NCI-H526 (cell line): ENCODE data around the gene FAM229A.

Experiments
- DNase-seq, 2 experiments: peaks; one replicate each; lab custom pipeline; 2025; lab: John Stamatoyannopoulos, UW

The FAM229A gene

GRCh38 chr1:32350785-32351398 lies 11.4 kb downstream of the FAM229A start:
- DNase-seq = peak; percentile 69 to 92

GRCh38 chr1:32349211-32349708 lies 13.0 kb downstream of the FAM229A start:
- DNase-seq = no peak

DNA sequence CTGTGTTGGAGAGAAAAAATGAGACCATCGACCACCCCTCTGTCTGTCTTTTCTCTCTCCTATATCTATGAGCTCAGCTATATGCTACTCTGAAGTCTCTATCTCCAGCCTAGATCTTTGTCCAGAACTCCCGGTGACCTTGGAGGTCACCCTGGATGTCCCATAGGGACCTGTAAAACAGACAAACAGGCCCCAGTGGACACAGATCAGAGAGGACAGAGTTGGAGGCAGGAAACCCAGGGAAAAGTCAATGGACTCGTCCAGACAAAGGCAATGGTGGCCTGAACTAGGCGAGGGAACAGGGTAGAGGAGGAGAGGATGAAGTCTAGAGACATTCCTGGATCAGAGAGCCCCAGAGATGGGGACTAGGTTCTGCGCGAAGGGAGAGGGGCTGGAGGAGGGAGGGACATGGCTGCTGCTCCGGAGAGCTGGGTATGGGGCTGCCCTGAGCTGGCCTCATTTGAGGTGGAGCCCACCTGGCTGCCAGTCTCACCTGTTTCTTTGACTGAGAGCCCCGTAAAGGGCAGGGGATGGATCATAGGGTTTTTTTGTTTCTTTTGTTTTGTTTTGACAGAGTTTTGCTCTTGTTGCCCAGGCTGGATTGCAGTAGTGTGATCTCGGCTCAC lies 15.6 kb downstream of the FAM229A start:
- DNase-seq = no peak

DNA sequence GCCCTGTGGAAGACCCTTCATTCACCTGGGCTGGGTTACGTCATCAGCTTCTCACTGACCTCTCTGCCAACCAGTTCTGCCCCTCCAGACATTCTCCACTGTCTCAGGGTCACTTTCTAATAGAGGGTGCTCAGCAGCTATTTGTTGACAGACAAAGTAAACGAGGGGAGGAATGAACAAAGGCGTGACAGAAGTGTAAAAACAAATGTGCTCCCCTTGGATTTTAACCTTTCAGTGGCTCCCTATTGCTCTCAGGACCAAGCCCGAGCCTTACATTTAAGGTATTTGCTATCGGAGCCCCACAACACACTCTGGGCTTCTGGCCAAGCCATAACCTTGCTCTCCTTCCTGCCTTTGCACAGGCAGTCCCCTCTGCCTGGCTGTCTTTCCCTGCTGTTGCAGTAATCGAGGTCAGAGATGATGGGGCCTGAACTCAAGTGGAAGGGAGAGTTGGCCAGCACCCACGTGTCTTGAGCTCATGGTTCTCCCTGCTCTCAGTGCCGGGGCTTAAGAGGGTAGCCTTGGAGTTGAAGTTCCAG lies 16.9 kb downstream of the FAM229A start:
- DNase-seq = no peak

- DNase-seq = no peak
These were observed 19.6 kb downstream of the FAM229A start for GRCh38 chr1:32342704-32343103.

DNA sequence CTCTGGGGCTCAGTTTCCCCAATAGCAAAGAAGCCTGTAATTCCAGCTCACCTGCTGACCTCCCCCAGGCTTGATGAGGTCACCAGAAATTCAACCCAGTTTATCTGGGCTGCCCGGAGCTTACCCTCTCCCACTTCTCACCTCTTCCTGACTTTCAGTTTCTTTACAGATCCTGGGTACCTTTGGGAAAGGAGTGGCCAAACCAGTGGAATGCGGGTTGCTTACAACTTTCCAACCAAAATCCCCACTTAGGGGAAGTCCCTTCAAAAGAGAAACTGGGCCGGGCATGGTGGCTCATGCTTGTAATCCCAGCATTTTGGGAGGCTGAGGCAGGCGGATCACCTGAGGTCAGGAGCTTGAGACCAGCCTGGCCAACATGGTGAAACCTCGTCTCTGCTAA lies 20.3 kb downstream of the FAM229A start:
- DNase-seq = no peak

DNA sequence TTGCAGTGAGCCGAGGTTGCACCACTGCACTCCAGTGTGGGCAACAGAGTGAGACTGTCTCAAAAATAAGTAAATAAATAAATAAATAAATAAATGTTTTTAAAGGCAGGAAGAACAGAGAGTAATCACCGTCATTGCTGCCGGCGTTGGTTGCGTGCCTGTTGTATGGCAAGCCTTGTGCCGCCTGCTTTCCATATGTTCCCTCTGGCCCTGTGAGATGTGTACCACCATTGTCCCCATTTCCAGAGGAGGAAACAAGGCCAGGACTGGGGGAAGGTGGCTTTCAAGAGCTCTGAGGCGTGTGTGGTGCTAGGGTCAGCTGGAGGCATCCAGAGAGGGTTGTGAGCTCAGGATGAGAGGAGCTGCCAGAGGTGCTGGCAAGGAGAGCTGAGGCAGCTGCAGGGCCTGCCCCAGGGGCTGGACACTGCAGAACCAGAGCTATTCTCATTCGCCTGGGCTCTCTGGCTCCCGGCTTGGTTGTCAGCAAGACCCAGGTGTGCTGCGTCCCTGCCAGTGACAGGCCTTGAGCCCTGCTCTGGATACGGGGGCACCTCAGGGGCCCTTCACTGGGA lies 21.0 kb downstream of the FAM229A start:
- DNase-seq = no peak

DNA sequence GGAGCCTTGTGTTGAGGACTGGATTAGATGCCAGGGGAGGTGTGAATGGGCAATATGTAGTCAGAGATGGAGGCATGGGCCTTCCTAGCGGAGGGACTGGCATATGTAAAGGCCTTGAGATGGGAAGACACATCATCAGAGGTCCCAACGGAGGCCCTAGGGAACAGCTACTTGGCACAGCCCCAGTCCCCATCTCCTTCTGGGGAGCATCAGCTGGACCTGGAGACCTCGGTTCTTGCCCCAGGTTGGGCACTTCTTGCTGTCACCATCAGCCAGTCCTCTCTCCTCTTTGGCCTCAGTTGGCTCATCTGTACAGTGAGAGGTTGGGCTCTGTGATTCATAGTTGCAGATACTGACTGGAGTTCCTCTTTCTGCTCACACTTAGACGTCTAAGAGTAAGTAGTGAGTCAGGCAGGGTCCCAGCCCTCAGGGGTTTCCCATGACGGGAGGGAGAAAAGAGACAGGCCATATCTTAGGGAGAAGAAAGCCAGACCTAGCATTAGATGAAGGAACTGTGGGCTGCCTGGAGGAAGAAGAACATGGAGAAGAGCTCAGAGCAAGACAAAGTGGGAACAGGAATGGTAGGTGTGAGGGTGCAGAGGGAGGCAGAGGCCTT lies 22.8 kb downstream of the FAM229A start:
- DNase-seq = no peak

GRCh38 chr1:32338637-32339145 lies 23.6 kb downstream of the FAM229A start:
- DNase-seq = no peak

DNA sequence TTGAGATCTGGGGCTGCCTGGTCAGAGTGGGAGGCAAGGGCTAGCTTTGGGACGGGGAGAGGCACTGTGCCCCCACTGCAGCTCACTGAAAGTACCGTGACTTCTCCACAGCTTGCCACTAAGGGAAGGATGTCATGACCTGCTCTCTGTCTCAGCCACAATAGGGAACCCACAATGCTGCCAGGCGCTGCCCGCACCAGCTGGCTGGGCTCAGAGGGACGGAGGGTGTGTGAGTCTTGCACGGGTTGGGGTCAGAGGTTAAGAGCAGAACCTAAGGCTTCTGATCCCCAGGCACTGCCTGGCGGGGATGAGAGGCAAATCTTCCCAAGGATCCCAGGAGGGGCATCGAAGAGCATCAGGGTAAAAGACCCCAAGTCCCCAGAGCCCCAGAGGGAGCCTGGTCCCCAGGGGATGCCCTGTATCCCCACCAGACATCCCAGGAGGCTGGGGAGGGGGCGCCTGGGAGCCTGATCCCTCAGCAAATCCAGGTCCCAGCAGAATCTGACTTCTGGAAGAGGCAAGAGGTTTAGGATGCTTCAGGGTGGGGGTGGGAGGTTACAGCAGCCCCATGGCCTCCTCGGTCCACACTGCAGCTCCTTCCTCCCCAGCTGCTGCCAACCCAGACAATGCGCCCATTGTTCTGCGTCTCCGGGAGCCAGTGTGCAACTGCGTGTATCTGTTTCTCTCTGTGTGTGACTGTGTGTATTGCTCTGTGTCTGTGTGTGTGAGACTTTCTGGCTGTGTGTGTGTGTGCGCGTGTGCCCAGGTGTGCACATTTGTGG lies 24.2 kb downstream of the FAM229A start:
- peak; percentile 93 to 94 for DNase-seq

DNA sequence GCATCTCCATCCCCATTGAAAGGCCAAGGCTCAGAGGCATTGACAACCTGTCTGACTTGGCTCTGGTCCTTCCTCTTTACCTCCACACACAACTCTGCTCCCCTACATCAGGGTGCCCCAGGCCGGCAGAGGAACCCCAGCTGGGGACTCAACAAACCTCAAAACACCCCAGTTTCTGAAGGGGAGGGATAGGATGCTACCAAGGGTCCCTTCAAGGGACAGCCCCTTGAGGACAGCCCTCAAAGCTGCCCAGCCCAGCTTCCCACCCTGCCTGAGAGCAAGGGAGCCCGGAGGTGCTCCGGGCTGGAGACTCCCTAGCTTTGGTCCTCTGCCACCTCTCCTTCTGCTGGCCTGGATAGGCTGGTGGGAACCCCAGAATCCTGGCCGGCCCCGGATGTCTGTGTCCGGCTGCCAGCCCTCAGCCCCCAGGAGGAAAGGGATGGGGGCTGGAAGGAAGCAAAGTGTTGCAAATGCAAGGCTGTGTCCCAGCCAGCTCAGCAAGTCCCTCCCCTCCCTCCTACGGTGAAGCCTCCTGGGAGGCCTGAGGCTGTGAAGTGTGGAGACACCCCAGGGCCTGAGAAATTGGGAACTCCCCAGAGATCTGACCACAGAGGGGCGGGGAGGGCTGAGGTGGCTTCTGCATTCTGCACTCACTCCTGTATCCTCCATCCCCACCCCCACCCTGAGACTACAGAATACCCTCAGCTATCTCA lies 25.2 kb downstream of the FAM229A start:
- peak in 1 of 2 experiments; percentile 63 for DNase-seq

GRCh38 chr1:32336591-32336932 lies 25.7 kb downstream of the FAM229A start:
- no peak for DNase-seq

DNA sequence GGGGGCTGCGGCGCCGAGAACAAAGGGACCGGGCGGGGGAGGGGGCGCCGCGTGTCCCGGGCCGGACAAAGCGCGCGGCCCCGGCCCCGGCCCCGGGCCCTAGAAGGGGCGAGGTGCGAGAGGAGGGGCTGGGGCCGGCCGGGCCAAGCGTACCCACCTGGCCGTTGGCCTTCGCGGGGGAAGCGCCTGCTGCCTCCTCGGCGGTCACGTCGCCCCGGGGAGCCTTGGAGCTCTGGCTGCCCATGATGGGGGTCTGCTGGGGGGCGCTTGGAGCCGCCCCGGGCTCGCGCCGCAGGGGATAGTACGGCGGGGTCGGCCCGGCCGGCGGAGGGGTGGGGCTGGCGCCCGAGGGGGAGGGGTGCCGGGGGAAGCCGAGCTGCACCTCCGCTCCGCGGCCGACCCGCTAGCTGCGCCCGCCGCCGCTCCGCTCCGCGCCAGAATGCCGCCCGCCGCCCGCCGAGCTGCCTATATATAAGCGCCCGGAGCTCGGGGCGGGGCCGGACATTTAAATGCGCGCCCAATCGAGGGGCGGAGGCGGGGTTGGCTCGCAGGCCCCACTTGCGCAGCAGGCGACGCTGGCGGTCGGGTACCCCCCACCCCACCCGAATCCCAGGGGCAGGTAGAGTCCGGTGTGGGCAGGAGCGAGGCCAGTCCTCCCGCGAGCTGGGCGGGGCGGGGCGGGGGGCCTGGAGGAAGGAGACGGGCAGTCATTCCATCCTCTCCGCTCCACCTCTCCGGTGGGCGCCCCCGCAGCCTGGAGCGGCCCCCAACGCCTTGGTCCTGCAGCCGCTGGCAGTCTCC lies 26.3 kb downstream of the FAM229A start, which contains the start of gene MARCKSL1:
MARCKSL1 (minus strand) TSS at position 444 of the 801 bp plus-strand sequence; CDS start at position 244, 200 bp downstream.
- DNase-seq = peak; percentile 39 to 85

GRCh38 chr1:32335535-32335789 lies 26.8 kb downstream of the FAM229A start:
- DNase-seq = no peak

- peak in 1 of 2 experiments; percentile 76 for DNase-seq
These were observed 27.3 kb downstream of the FAM229A start for GRCh38 chr1:32334864-32335534.

DNA sequence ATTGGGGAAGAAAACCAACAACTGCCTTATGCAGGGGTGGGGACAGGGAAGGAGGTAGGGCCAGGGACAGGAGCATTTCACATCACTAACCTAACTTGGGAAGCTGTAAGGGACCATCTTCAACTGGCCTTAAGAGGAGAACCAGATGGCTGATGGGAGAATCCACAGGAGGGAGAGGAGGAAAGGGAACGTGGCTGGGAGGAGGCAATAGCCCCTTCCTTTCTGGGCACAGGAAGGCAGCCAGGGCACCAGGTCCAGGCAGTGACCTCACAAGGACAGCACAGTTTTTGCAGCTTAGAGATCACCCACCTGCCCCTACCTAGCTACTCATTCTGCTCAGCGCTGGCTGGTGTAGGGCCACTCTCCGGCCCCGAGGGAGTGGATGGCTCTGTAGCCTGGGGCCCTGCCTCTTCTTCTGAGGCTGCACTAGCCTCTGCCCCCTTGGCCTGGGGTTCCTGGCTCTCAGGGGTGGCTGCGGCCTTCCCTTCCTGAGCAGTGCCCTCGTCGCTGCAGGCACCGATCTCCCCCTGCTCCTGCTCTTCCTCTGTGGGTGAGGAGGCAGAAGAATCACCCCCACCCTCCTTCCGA lies 27.9 kb downstream of the FAM229A start:
- DNase-seq = peak in 1 of 2 experiments; percentile 39

DNA sequence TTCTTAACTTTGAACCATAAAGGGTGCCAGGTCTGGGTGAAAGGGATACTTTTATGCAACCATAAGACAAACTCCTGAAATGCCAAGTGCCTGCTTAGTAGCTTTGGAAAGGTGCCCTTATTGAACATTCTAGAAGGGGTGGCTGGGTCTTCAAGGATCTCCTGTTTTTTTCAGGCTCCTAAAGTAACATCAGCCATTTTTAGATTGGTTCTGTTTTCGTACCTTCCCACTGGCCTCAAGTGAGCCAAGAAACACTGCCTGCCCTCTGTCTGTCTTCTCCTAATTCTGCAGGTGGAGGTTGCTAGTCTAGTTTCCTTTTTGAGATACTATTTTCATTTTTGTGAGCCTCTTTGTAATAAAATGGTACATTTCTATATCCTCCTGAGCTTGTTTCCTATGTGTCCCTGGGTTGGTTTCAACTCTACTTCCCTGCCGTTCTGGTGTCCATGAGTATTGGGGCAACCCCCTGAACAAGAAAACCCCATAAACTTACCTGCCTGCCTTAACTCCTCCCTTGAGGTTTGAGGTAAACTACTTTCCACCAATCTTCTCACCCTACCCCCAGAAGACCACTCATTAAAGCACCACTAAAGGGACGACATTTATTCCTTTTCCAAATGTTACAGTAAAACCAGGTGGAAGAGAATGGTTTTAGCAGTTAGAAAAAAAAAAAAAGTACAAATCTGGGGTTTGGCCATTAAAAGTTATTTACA lies 28.9 kb downstream of the FAM229A start:
- no peak for DNase-seq

GRCh38 chr1:32332290-32333079 lies 29.8 kb downstream of the FAM229A start:
- peak in 1 of 2 experiments; percentile 51 for DNase-seq
